HL-60/S4 treated with retinoic acid at 250 ng/mL for 4 days and 3 days (cell line): ENCODE measurements around the gene POLD1.
"Not testable (repeated sequence)": the region's sequence is repeated elsewhere in the genome, so short reads cannot be mapped to it uniquely, and the experiment has no call there.

Source experiments
- in situ Hi-C: fragments of 300-500 bp; cut with MboI; formaldehyde crosslinking; loops from 2 replicates; pipeline ENCODE4 v1.7.0; 2022; ENCODE audit warnings: low sequenced_read_pairs

Gene POLD1

GRCh38 chr19:50390295-50390694 is 6.1 kb downstream of the POLD1 start:
- in situ Hi-C loops: not testable (repeated sequence)

- in situ Hi-C loops: not testable (repeated sequence)
These were observed 6.8 kb downstream of the POLD1 start for GRCh38 chr19:50390952-50391351.

GRCh38 chr19:50392759-50393158 is 8.6 kb downstream of the POLD1 start:
- in situ Hi-C loops: no loop called here

- in situ Hi-C loops: no loop called here
These were observed 9.4 kb downstream of the POLD1 start for GRCh38 chr19:50393589-50393988.

- in situ Hi-C loops: no loop called here
These were observed 9.9 kb downstream of the POLD1 start for GRCh38 chr19:50394017-50394416.

- in situ Hi-C loops: no loop called here
These were observed 14.7 kb downstream of the POLD1 start for GRCh38 chr19:50398675-50399367.

- in situ Hi-C loops: no loop called here
These were observed 15.2 kb downstream of the POLD1 start for GRCh38 chr19:50399368-50399745.

GRCh38 chr19:50401605-50402450 is 17.7 kb downstream of the POLD1 start:
- in situ Hi-C loops: no loop called here

- in situ Hi-C loops: no loop called here
These were observed 18.6 kb downstream of the POLD1 start for GRCh38 chr19:50402544-50403301.

GRCh38 chr19:50406156-50406820 is 22.1 kb downstream of the POLD1 start:
- in situ Hi-C loops: no loop called here

- in situ Hi-C loops: no loop called here
These were observed 22.7 kb downstream of the POLD1 start for GRCh38 chr19:50406829-50407228.

GRCh38 chr19:50409347-50409746 is 25.2 kb downstream of the POLD1 start:
- in situ Hi-C loops: no loop called here

- in situ Hi-C loops: no loop called here
These were observed 26.0 kb downstream of the POLD1 start for GRCh38 chr19:50410109-50410508.

- in situ Hi-C loops: no loop called here
These were observed 28.3 kb downstream of the POLD1 start for GRCh38 chr19:50412419-50412818.

- in situ Hi-C loops: no loop called here
These were observed 28.9 kb downstream of the POLD1 start for GRCh38 chr19:50413096-50413495.

GRCh38 chr19:50413531-50413930 is 29.4 kb downstream of the POLD1 start:
- in situ Hi-C loops: no loop called here

- in situ Hi-C loops: no loop called here
These were observed 30.9 kb downstream of the POLD1 start for GRCh38 chr19:50414864-50415660.

GRCh38 chr19:50415661-50416033 is 31.5 kb downstream of the POLD1 start:
- in situ Hi-C loops: no loop called here

- in situ Hi-C loops: no loop called here
These were observed 32.2 kb downstream of the POLD1 start for GRCh38 chr19:50416034-50416977.
